ENCODE data around the gene SLC9A6.
A peak's percentile ranks its signal among the peaks of the same experiment; 100 is the strongest.

SLC9A6 gene

DNA sequence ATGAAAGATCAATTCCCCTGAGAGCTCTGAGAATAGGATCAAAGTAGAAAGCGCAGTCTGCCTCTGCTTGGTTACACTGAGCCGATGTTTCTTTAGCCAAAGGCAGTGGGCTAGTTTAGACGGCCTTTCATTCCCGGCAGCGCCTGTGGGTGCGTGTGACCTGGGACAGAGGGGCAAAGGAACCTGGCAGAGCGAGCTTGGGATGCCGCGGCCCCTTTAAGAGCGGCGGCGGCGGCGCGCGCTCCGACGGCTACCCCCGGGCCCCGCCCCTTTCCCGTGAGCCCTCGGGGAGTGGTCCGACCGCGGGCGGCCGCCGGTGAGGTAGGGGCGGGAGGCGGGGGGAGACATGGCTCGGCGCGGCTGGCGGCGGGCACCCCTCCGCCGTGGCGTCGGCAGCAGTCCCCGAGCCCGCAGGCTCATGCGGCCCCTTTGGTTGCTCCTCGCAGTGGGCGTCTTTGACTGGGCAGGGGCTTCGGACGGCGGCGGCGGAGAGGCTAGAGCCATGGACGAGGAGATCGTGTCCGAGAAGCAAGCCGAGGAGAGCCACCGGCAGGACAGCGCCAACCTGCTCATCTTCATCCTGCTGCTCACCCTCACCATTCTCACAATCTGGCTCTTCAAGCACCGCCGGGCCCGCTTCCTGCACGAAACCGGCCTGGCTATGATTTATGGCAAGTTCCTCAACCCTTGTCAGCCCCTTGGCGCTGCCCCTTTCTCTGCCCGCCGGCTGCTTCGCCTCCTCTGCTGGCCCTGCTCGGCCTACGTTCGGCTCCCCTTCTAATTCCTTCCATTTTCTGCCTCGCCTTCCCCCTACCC lies at the start of gene SLC9A6:
SLC9A6 (plus strand) TSS at position 279 of the 816 bp plus-strand sequence; CDS start at position 503, 224 bp downstream.
- DNase-seq (ENCODE audit: low read depth, low spot score) = no peak

DNA sequence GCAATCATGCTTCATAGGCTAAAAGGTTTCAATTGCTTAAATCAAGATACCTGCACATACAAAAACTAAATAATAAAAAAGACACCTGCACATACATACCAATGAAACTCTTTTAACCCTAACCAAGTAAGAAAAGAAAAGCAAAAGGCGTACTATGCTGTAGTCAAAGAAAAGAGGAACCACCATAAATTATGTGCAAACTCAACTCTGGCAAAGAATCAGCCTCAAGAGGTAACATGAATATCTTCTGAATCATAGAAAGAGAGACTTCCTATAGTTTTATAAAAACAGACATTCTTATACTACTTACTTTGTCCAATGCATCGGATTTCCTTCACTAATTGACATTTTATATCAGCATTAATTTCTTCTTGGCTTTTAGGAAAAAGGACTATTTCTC lies 40.7 kb upstream of the SLC9A6 start:
- no peak for DNase-seq (ENCODE audit: low read depth, low spot score)

DNA sequence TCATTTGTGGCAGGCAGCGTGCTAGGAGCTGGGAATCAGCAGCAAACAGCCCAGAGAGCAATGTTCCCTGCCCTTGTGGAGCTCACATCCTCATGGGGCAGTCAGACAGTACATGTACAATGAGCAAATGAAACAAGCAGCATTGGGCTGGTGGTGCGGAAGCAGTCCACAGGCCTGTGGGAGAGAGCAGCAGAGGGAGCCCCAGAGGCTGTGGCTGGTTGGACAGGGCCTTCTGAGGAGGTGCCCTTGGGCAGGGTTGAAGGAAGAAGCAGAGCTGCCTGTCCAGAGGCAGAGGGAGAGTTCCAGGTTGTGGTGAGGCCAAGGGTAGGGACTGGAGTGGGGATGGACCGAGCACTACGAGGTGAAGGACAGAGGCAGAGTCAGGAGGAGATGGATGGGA lies 33.9 kb upstream of the SLC9A6 start:
- no peak for DNase-seq (ENCODE audit: low read depth, low spot score)

DNA sequence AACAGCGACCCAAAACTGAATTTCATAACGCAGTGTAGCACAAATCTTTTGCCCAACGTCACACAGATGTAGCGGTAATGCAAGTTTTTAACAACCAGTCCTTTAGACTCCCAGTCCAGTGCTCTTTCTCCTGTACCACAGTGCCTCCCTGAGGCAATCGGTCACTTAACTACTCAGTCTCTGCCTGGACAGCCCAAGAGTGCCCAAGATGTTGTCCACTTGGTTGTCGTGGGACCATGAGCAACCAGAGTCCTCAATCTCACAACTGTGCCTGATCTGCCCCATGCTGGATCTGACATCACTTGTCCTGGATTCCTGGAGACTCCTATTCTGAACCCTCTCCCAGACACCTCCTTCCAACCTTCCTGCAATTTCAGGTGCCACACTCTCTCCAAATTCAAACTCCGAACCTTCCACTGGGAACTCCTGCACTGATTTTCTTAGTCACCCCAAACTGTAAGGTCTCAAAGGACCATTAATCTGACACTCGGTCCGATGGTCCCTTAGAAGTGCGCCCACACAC lies 12.1 kb upstream of the SLC9A6 start:
- no peak for DNase-seq (ENCODE audit: low read depth, low spot score)

DNA sequence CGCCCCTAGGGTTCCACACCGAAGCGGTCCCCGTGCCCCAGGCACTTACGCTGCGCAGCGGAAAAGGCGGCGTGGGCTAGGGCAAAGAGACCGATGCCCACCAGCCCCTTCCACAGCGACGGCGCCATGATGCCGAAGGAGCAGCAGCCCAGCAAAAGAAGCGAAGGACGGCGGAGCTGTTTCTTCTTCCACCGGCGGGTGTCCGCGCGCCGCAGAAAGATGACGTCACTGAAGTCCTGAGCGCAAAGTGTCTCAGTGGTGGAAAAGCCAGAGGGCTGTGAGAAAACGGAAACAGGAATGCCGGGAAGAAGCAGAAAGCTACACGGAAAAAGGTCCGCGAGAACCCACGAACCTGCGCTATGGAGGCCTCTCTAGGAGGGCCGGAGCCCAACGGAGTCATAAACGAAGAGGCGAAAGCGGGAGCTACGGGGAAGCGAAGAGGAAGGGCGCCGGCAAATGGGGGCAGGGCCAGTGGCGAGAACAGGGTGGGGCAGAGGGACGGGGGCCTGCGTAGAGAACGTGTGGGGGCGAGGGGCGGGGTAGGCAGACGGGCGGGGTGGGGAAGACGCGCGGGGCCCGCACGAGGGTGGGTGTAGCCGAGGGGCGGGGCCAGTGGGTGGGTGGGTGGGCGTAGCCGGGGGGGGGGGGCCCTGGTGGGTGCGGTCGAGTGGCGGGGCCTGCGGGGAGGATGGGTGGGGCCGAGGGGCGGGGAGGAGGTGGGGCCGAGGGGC lies 11.5 kb upstream of the SLC9A6 start, which contains the start of gene MMGT1:
MMGT1 (minus strand) TSS at position 441 of the 731 bp plus-strand sequence; CDS start at position 128, 313 bp downstream.
- peak; percentile 67 for DNase-seq (ENCODE audit: low read depth, low spot score)

DNA sequence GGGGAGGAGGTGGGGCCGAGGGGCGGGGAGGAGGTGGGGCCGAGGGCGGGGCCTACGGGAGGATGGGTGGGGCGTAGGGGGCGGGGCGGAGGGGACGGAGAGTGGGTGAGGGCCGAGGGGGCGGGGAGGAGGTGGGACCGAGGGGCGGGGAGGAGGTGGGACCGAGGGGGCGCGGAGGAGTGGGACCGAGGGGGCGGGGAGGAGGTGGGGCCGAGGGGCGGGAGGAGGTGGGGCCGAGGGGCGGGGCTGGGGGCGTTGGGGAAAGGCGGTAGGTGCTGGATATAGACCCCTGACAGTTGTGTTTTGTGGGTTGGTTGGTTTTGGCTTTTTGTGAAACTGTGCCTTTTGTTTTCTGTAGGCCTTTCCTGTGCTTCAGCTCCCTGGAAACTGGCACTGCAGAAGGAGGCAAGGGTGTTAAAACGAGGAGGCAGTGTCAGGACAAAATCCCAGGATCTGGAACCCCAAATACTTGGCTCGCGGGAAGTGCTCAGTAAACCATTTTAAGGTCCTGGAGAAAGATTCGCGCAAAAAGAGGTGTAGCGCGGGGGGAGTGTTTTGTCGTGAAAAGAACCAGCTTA lies 10.9 kb upstream of the SLC9A6 start:
- no peak for DNase-seq (ENCODE audit: low read depth, low spot score)

DNA sequence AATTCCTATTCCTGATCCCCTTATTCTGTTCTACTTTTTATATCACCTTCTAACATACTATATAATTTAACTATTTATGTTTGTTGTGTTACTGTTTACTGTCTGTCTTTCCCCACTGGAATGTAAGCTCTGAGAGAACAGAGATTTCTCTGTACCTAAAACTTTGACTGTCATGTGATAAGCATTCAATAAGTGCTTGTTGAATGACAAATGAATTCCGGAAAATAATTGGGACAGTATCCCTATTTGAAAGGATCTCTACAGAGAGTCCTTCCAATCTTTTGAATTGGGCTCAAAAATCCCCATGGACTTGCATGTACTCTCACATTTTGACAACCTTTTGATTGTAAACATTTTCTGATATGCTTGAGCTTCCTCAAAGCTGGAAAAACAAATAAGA lies 9.8 kb upstream of the SLC9A6 start:
- no peak for DNase-seq (ENCODE audit: low read depth, low spot score)

DNA sequence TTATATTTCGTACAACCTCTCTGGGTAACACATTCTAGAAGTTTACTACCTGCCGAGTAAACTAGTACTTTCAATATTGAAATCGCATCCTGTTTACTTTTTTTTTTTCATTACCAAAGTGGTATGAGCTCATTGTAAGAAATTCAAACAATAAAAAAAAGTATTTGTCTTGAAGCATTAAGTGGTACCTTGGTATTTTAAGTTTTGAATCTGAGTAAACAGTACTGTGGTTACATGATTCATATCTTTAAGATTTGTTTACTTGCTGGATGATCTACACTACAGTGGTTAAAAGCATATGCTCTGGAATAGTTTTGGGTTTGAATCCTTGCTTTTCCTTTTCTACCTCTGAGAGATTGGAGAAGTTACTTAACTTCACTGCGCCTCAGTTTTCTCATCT lies 7.6 kb upstream of the SLC9A6 start:
- no peak for DNase-seq (ENCODE audit: low read depth, low spot score)

DNA sequence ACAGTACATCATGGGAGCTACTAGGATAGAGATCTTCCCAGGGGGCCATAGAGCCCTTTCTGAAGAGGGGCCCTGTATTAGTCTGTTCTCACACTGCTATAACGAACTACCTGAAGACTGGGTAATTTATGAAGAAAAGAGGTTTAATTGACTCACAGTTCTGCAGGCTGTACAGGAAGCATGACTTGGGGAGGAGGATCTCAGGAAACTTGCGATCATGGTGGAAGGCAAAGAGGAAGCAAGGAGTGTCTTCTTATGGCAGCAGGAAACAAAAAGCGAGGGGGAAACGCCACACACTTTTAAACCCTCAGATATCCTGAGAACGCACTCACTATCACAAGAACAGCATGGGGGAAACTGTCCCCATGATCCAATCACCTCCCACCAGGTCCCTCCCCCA lies 4.2 kb upstream of the SLC9A6 start:
- no peak for DNase-seq (ENCODE audit: low read depth, low spot score)

DNA sequence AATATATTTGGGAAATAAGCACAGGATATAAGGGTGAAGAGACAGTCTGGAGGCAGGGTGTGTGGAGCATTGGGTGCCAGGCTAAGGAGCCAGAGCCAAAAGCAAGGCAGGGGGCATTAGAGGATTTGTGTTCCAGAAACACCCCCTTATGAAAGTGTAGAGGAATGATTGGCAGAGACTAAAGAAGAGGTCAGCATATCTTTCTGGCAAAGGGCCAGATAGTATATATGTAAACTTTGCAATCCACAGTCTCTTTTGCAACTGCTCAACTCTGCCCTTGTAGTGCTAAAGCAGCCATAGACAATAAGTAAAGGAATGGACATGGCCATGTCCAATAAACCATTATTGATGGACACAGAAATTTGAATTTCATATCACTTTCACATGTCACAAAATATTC lies 3.6 kb upstream of the SLC9A6 start:
- DNase-seq (ENCODE audit: low read depth, low spot score) = no peak

DNA sequence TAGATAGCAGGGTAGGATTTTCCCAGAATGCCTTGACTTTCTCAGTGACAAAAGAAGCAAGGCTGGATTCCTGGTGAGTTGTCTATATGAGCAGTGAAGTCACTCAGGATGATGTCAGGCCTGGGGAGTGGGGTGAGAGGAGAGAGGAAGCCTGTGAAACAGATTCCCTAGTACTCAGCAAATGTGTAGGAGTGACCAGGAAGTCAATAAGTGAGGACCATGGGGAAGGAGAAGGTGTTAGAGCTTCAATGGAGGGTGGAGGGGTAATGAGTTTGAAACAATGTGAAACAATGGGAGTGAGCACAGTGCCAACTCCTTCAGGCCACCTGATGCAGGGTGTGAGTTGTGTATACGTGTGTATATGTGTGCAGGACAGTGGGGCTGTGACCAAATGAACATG lies 2.4 kb upstream of the SLC9A6 start:
- DNase-seq (ENCODE audit: low read depth, low spot score) = no peak

DNA sequence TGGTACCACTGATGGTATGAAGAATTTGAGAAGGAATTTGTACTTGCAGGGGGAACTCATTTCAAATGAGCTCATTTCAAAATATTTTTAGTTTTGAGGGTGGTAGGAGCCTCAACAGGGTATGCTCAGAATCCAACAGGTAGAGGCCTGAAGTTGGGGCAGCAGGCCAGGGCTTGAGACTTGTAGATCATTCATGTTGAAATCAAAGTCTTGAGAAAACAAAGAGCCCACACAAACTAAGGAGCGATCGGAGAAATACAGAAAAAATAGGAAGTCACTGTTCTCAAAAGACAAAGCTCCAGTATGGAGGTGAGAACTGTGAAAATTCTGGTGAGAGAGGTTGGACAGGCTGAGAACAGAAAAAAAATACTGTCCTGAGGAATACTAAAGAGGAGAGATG lies 979 bp upstream of the SLC9A6 start:
- no peak for DNase-seq (ENCODE audit: low read depth, low spot score)

DNA sequence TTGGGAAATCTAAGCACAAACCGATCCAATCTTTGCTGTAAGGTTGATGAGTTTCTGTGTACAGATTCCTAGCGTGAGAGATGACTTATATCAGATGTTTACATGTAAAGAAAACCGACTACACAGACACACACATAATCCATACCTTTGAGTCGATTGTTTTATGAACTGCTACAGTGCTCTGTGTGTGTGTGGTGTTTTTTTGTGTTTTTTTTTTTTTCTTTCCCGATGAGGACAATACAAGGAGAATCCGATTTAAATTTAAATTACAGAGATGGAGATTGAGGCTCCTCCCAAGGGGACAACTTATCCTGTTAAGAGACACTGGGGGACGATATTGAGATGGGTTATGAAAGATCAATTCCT lies 461 bp upstream of the SLC9A6 start:
- no peak for DNase-seq (ENCODE audit: low read depth, low spot score)

DNA sequence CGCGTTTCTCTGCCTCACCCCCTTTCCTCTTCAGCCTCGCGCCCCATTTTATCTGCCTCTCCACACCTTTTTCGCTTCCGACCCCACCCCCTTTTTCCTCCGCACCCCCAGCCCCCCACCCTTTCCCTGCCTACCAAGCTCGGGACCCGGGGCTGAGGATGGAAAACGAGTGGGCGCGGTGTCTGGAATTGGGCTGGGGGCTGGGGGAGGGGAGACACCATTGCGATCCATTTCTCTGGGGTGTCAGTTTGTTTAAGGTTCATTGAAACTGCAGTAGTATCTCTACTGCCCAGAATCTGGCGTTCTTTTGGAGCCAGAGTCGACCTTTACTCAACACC lies 707 bp downstream of the SLC9A6 start:
- DNase-seq (ENCODE audit: low read depth, low spot score) = no peak

DNA sequence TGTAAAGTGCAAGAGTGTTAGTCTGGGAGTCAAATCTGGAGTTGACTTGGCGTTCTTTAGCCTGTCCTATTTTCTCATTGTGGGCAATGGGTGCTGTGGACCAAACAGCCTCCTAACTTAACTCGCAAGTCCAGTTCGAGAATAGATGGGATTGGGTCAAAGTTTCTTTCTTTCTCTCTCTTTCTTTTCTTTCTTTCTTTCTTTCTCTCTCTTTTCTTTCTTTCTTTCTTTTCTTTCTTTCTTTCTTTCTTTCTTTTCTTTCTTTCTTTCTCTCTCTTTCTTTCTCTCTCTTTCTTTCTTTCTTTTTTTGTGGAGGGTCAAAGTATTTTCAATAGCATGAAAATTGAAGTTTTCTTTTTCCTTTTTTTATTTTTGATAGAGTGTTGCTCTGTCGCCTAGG lies 3.0 kb downstream of the SLC9A6 start:
- no peak for DNase-seq (ENCODE audit: low read depth, low spot score)

DNA sequence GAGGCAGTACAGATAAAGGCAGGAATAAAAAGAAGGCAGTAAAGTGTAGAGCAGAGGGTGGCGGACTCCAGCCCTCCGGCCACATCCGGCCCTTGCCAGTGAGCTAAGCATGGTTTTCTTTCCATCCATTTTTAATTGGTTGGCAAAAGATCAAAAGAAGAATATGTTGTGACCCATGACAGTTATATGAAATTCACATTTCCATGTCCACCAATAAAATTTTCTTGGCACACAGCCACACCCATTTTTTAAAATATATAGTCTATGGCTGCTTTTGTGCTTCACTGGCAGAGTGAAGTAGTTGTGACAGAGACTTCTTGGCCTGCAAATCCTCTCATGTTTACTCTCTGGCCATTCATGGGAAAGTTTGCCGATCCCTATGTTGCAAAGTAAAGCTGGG lies 29.8 kb downstream of the SLC9A6 start:
- no peak for DNase-seq (ENCODE audit: low read depth, low spot score)

DNA sequence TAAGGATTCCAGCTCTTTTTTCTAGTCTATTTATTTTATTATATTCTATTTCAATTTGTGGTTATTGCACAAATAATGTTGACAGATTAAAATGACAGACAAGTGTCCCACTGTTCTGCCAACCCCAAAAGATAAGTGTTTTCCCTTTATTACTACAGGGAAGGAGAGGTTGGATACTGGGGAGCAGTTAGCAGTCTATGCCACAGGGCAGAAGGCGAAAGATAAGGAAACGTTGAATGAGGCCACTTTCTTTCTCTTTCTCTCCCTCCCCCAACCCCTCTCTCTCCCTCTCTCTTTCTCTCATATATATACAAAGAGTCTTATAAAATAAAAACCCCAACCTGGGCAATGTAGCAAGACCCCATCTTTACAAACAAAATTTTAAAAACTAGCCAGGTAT lies 31.6 kb downstream of the SLC9A6 start:
- no peak for DNase-seq (ENCODE audit: low read depth, low spot score)

DNA sequence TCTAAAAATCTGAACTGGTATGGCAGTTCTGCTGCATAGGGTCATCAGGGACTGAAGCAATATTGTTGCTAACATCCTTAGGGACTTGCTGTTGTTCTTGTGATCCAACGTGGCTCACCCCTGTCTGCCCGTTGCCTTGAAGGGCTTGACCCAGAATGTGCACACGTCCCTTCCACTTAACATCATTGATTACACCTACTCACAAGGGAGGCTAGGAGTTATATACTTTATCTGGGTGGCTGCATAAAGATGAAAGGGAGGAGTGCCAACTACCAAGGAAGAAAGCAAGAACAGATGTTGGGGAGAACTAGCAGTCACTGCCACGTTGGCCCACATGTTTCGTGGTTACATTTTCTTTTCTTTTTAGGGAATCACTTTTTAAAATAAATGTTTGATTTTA lies 34.0 kb downstream of the SLC9A6 start:
- no peak for DNase-seq (ENCODE audit: low read depth, low spot score)

DNA sequence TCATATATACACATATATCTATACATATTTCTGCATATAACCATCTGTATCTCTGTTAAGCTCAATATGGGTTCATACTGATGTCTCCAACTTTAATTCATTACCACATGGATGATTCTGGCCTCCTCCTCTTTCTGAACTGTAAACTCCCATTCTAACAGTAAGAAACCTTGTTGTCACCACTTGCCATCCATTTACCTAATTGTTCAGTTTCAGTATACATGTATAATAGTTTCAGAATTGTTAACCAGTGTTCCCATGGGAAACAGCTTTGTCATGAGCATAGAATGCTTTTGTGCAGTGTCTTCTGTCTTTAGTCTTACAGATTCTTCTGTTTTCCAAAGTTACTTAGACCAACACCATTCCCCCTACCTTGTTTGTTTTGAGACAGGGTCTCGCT lies 35.9 kb downstream of the SLC9A6 start:
- DNase-seq (ENCODE audit: low read depth, low spot score) = no peak

DNA sequence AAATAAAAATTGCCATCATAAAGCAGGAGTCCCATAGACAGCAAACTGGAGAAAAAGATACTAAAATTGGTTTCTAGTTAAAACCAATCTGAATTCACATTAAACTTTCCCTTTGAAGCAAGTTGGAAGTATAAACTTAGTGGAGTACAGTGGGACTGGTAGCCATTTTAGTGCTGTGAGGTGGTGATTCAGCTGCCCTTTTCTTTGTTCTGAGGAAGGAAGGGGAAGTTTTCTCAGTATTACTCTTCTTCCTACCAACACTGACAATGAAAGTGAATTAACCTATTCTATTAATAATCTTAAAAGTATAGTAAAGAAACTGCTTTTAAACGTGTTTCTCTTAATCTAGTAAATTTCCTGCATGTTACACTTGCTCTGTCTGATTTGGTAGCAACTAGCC lies 36.7 kb downstream of the SLC9A6 start:
- no peak for DNase-seq (ENCODE audit: low read depth, low spot score)

DNA sequence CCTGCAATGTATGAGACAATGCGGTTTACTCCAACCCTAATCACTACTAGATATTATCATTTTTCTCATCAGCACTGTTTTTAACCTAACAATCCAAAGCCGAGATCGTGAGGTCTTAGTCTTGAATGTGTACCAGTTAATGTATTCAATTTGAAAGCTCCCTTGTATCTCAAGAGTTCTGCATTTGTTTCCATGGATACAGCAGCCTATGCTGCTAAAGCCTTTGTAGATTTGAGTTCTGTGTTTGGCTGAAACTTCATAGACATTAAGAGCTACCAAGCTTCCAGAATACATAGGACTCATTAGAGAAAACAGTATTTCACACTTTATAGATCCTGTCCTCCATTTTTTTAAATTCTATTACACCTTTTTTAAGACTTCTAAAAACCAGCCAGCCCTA lies 39.9 kb downstream of the SLC9A6 start:
- no peak for DNase-seq (ENCODE audit: low read depth, low spot score)

DNA sequence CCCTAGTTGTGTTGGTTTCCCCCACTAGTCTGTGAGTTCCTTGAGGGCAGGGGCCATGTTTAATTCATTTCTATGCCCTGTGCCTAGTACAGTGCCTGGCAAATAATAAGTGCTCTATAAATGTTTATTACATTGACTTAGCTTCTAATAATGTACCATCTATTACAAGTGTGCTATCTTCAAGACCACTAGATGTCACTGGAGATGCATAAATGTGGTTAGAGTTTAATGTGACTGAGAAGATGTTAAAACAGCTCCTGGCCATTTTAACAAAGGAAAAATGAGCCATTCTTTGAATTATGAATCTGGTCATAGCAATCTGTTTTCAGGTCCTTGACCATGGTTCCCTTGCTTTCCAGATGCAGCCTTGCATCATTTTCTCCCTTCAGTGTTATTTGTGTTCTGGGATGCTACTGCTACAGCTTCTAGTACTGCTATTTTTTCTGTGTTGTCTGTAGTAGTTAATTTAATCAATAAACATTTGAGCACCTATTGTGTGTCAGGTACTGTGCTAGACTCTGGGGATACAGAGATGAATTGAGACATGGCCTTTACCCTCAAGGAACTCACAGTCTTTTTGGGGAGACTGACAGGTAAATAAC lies 43.2 kb downstream of the SLC9A6 start:
- no peak for DNase-seq (ENCODE audit: low read depth, low spot score)

All from brain pericyte (primary cell).